Spleen (tissue), 7 donors: Measurements from ENCODE around the gene SPOCK3.

Experiments used
- POLR2A ChIP-seq, 3 donors: fragments of 450-650 bp; IDR thresholded peaks; one replicate each; pipeline ENCODE4 v1.5.1; 2017; ENCODE audit warnings: antibody characterized with exemption in 3 of 3, mild to moderate bottlenecking in 1 of 3
- TF ChIP-seq, protein P1 (sequence below), 11 experiments: fragments of 200-600 bp in 7 of 11; fragments of 450-650 bp in 4 of 11; sonication (generic) in 4 of 11; IDR thresholded peaks in 8 of 11; conservative IDR thresholded peaks in 3 of 11; 1 replicate in 7 of 11; 2 replicates in 4 of 11; pipeline versions ENCODE4 v1.4.0 to v1.8.0; 2016 to 2021; ENCODE audit warnings: antibody characterized with exemption in 11 of 11, inconsistent platforms in 4 of 11, mild to moderate bottlenecking in 1 of 11
- donor health status: DM: no; HTN: no; CAD: no; lungs with moderate emphysema.
- donor health status: DM: no; HTN: no; CAD: no.
- donor health status: DM: no; HTN: no; CAD: no.

DNA sequence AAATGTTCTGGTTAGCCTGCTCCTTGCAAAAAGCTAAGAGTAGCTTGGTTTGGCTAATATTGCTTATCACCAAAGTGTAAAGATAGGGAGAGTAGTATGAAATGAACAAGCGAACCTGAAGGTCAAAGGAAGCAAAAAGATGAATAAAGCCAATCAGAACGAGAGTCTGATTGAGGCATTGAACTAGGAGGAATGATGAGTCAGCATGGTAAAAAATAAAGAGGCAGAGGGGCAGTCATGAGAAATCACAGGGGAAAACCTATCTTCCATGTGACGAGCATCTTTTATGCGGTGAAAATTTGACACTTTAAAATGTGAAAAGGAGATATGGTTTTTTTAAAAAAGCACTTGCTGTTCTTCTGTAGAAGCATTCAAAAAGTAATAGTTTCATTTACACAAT is 533.7 kb downstream of the SPOCK3 start:
- no peak for TF ChIP-seq POLR2A (IDR thresholded peaks at IDR 0.05)
- TF ChIP-seq, protein P1, sequence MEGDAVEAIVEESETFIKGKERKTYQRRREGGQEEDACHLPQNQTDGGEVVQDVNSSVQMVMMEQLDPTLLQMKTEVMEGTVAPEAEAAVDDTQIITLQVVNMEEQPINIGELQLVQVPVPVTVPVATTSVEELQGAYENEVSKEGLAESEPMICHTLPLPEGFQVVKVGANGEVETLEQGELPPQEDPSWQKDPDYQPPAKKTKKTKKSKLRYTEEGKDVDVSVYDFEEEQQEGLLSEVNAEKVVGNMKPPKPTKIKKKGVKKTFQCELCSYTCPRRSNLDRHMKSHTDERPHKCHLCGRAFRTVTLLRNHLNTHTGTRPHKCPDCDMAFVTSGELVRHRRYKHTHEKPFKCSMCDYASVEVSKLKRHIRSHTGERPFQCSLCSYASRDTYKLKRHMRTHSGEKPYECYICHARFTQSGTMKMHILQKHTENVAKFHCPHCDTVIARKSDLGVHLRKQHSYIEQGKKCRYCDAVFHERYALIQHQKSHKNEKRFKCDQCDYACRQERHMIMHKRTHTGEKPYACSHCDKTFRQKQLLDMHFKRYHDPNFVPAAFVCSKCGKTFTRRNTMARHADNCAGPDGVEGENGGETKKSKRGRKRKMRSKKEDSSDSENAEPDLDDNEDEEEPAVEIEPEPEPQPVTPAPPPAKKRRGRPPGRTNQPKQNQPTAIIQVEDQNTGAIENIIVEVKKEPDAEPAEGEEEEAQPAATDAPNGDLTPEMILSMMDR (IDR thresholded peaks at IDR 0.05 in 8 of 11, conservative IDR thresholded peaks at IDR 0.05 in 3 of 11), result no peak
